NCI-H146 (cell line): ENCODE measurements around the gene COL23A1.

Source experiments
- DNase-seq: peaks from one replicate; lab custom pipeline; 2025; lab: John Stamatoyannopoulos, UW

COL23A1 gene

GRCh38 chr5:178421128-178421527 is 169.1 kb downstream of the COL23A1 start:
- DNase-seq: no peak

- no peak for DNase-seq
Measured at GRCh38 chr5:178420354-178420781, 169.8 kb downstream of the COL23A1 start.

- no peak for DNase-seq
Measured at GRCh38 chr5:178419651-178420050, 170.5 kb downstream of the COL23A1 start.

GRCh38 chr5:178419196-178419595 is 171.0 kb downstream of the COL23A1 start:
- DNase-seq: no peak

GRCh38 chr5:178418471-178419010 is 171.7 kb downstream of the COL23A1 start:
- no peak for DNase-seq

GRCh38 chr5:178418031-178418430 is 172.2 kb downstream of the COL23A1 start:
- no peak for DNase-seq

GRCh38 chr5:178417391-178417811 is 172.8 kb downstream of the COL23A1 start:
- no peak for DNase-seq

- DNase-seq: no peak
Measured at GRCh38 chr5:178416919-178417318, 173.3 kb downstream of the COL23A1 start.

- DNase-seq: no peak
Measured at GRCh38 chr5:178416206-178416882, 173.8 kb downstream of the COL23A1 start.

- DNase-seq: no peak
Measured at GRCh38 chr5:178415353-178415752, 174.8 kb downstream of the COL23A1 start.

- DNase-seq: no peak
Measured at GRCh38 chr5:178413988-178414387, 176.2 kb downstream of the COL23A1 start.

- no peak for DNase-seq
Measured at GRCh38 chr5:178411083-178411482, 179.1 kb downstream of the COL23A1 start.

GRCh38 chr5:178407646-178408045 is 182.5 kb downstream of the COL23A1 start:
- no peak for DNase-seq

GRCh38 chr5:178404987-178405386 is 185.2 kb downstream of the COL23A1 start:
- DNase-seq: no peak

GRCh38 chr5:178403956-178404600 is 186.1 kb downstream of the COL23A1 start:
- no peak for DNase-seq

- no peak for DNase-seq
Measured at GRCh38 chr5:178403351-178403750, 186.8 kb downstream of the COL23A1 start.

GRCh38 chr5:178399701-178400095 is 190.5 kb downstream of the COL23A1 start:
- no peak for DNase-seq

GRCh38 chr5:178398901-178399700 is 191.1 kb downstream of the COL23A1 start:
- no peak for DNase-seq

GRCh38 chr5:178396796-178397720 is 193.1 kb downstream of the COL23A1 start:
- DNase-seq: no peak

- no peak for DNase-seq
Measured at GRCh38 chr5:178394074-178394473, 196.1 kb downstream of the COL23A1 start.

- no peak for DNase-seq
Measured at GRCh38 chr5:178392931-178393394, 197.2 kb downstream of the COL23A1 start.
